ENCODE measurements around the gene GOLGB1.

GRCh38 chr3:121757087-121757811 lies 7.7 kb upstream of the GOLGB1 start:
- TF ChIP-seq CTCF (IDR thresholded peaks at IDR 0.05) (no peak), POLR2A (IDR thresholded peaks at IDR 0.05) (no peak), POLR2AphosphoS5 (IDR thresholded peaks at IDR 0.05; ENCODE audit: insufficient read depth in 1 of 2, low read depth in 1 of 2) (no peak)
